Thymus (tissue), 11 donors: ENCODE data around the gene LAMP2. TPM values are rescaled to one million over a fixed set of nuclear protein-coding genes. Genes with fewer than 3 reads are reported as not detected.
"Not testable (repeated sequence)": the region's sequence is repeated elsewhere in the genome, so short reads cannot be mapped to it uniquely, and the experiment has no call there.

Experiments
- DNase-seq, 9 donors: peaks; one replicate each; pipeline ENCODE4 v3.0.0-alpha.2; 2013; ENCODE audit warnings: low spot score in 9 of 9, low read depth in 6 of 9, missing footprints in 1 of 9
- H3K27ac ChIP-seq, 2 donors: one replicate each; pipeline ENCODE4 v1.5.1; 2013; ENCODE audit warnings: control low read depth in 1 of 2, low read depth in 1 of 2, low read length in 1 of 2, mild to moderate bottlenecking in 1 of 2, moderate library complexity in 1 of 2
- H3K27me3 ChIP-seq, 2 donors: one replicate each; pipeline ENCODE4 v1.5.1; 2013; ENCODE audit warnings: low read length in 1 of 2; ENCODE audit not compliant: control insufficient read depth in 2 of 2, insufficient read depth in 1 of 2
- H3K36me3 ChIP-seq, 2 donors: one replicate each; pipeline ENCODE4 v1.5.1; 2013; ENCODE audit warnings: low read length in 1 of 2, mild to moderate bottlenecking in 1 of 2, moderate library complexity in 1 of 2; ENCODE audit not compliant: control insufficient read depth in 2 of 2, insufficient read depth in 2 of 2
- H3K4me1 ChIP-seq, 2 donors: one replicate each; pipeline ENCODE4 v1.5.1; 2013; ENCODE audit warnings: low read length in 2 of 2; ENCODE audit not compliant: control insufficient read depth in 2 of 2, insufficient read depth in 2 of 2
- H3K4me3 ChIP-seq, 2 donors: one replicate each; pipeline ENCODE4 v1.5.1; 2013; ENCODE audit warnings: low read length in 2 of 2, control low read depth in 1 of 2, mild to moderate bottlenecking in 1 of 2
- H3K9me3 ChIP-seq, 2 donors: one replicate each; pipeline ENCODE4 v1.5.1; 2013; ENCODE audit warnings: low read length in 1 of 2, mild to moderate bottlenecking in 1 of 2; ENCODE audit not compliant: control insufficient read depth in 2 of 2, insufficient read depth in 1 of 2
- WGBS: extraction: QIAGEN DNeasy Blood & Tissue Kit; methylation state at CpG from one replicate; pipeline ENCODE4 v1.1.7; 2013; 5-methylcytosine and 5-hydroxymethylcytosine counted together
- polyA plus RNA-seq: library from polyadenylated mRNA; stranded (reverse); fragments of 200-250 nt; gene quantifications from one replicate; pipeline ENCODE4 v1.2.3, GENCODE V29; 2013
- total RNA-seq: library from RNA; stranded (reverse); fragments of 120-200 nt; gene quantifications from one replicate; pipeline ENCODE4 v1.2.4, GENCODE V29; 2013
- donor health status: healthy.

Gene LAMP2
- total and polyA plus RNA-seq, 2 donors, result 59.9 to 77.8 TPM

DNA sequence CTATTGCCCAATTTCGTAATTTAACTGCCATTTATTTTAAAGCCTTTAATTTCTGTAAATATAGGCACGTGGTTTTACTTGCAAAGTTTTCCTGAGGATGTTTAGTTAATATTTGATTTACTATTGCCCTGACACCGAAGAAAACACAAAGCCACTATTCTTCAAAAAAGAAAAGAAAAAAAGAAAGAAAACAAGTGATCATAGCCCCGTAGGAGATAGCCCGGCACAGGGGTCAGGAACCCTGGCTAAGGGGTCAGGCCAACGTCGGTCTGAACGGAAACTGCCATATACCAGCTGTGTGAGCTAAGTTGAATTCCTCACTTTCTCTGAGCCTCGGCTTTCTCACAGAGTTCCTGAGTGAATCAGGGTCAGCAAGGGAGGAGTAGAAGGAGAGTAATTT is 17.7 kb upstream of the LAMP2 start:
- WGBS, result 39% methylated on average over 9 of the region's 9 CpGs
- H3K27me3 ChIP-seq, result no peaks in the 10 kb centered on the region
- H3K4me1 ChIP-seq, result peaks cover 0 to 7% of the 10 kb centered on the region in 2 donors
- H3K36me3 ChIP-seq, result no peaks in the 10 kb centered on the region
- no peak overlapping the region for H3K4me3 ChIP-seq
- H3K9me3 ChIP-seq, result no peaks in the 10 kb centered on the region
- H3K27ac ChIP-seq, result no peak overlapping the region
- no peak for DNase-seq

GRCh38 chrX:120485638-120486520 is 16.8 kb upstream of the LAMP2 start:
- peak in 7 of 9 donors; percentile 34 to 76 (median 42) for DNase-seq
- Histone ChIP-seq H3K4me1 (peaks cover 0 to 7% of the 10 kb centered on the region in 2 donors), H3K9me3 (no peaks in the 10 kb centered on the region), H3K4me3 (peak overlapping the region; percentile 54 to 55), H3K27me3 (no peaks in the 10 kb centered on the region), H3K27ac (peak overlapping the region; percentile 79 to 80), H3K36me3 (no peaks in the 10 kb centered on the region)
- under 1% methylated on average over 39 of the region's 39 CpGs for WGBS

GRCh38 chrX:120485315-120485637 is 16.2 kb upstream of the LAMP2 start:
- Histone ChIP-seq H3K27ac (peak overlapping the region in 1 of 2 donors; percentile 79), H3K27me3 (no peaks in the 10 kb centered on the region), H3K4me1 (peaks cover 0 to 7% of the 10 kb centered on the region in 2 donors), H3K9me3 (no peaks in the 10 kb centered on the region), H3K4me3 (peak overlapping the region; percentile 54 to 55), H3K36me3 (no peaks in the 10 kb centered on the region)
- DNase-seq, result no peak
- WGBS, result 69% methylated on average over 3 of the region's 3 CpGs

GRCh38 chrX:120477453-120477852 is 8.4 kb upstream of the LAMP2 start:
- H3K9me3 ChIP-seq, result no peaks in the 10 kb centered on the region
- no peak overlapping the region for H3K27ac ChIP-seq
- no peak for DNase-seq
- H3K4me1 ChIP-seq, result no peaks in the 10 kb centered on the region
- WGBS, result 94% methylated on average over 3 of the region's 3 CpGs
- no peaks in the 10 kb centered on the region for H3K36me3 ChIP-seq
- H3K27me3 ChIP-seq, result no peaks in the 10 kb centered on the region
- no peak overlapping the region for H3K4me3 ChIP-seq

DNA sequence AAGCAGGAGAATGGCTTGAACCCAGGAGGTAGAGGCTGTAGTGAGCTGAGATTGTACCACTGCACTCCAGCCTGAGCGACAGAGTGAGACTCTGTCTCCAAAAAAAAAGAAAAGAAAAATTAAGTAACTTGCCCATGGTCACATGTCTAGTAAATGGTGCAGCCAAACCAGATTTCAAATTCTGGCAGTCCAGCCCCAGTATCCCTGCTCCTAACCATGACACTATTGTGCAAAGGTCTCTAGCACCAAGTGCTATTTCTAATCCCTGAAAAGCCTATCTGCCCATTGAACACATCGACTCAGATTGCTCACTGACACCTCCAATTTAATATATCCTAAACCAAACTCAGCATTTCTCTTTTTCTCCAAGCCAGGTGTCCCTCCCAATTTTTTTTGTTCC is 7.6 kb upstream of the LAMP2 start:
- 96% methylated on average over 2 of the region's 2 CpGs for WGBS
- no peaks in the 10 kb centered on the region for H3K36me3 ChIP-seq
- no peaks in the 10 kb centered on the region for H3K27me3 ChIP-seq
- H3K27ac ChIP-seq, result no peak overlapping the region
- DNase-seq, result no peak
- no peaks in the 10 kb centered on the region for H3K9me3 ChIP-seq
- H3K4me1 ChIP-seq, result no peaks in the 10 kb centered on the region
- H3K4me3 ChIP-seq, result no peak overlapping the region

DNA sequence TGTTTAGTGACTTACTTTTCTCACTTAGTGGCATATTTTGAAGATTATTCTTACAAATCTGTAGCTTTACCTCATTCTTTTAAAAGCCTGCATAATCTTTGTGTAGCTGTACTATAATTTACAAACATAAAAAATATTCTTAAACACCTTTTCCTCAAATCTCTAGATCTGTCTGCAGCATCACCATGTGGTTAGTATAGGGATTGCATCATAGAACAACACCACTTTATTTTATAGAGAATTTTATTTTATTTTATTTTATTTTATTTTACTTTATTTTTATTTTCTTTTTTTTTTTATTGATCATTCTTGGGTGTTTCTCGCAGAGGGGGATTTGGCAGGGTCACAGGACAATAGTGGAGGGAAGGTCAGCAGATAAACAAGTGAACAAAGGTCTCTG is 6.4 kb upstream of the LAMP2 start:
- peak in 1 of 9 donors; percentile 52 for DNase-seq
- not testable (repeated sequence) for H3K27ac ChIP-seq, H3K27me3 ChIP-seq, H3K4me3 ChIP-seq, H3K9me3 ChIP-seq, H3K4me1 ChIP-seq, H3K36me3 ChIP-seq
- 20% methylated on average over 1 of the region's 1 CpG for WGBS

DNA sequence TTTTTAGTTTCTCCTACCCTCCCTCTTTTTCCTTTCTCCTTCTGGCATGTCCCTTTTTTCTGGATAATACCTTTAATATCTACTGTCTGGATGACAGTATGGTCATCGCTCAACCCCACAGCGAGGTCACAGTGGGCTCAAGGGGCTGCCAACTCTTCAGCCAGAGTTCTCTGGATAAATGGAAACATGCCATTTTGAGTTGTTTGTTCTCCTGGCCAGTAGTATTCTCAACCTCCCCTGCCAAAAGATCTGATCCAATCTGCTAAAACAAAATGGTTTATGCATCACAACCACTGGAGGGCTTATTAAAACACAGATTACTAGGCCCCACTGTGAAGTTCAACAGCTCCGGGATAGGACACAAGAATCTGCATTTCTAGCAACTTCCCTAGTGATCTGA is 5.0 kb upstream of the LAMP2 start:
- no peaks in the 10 kb centered on the region for H3K36me3 ChIP-seq
- no peak for DNase-seq
- 96% methylated on average over 3 of the region's 3 CpGs for WGBS
- no peaks in the 10 kb centered on the region for H3K4me1 ChIP-seq
- H3K9me3 ChIP-seq, result no peaks in the 10 kb centered on the region
- H3K27me3 ChIP-seq, result no peaks in the 10 kb centered on the region
- no peak overlapping the region for H3K4me3 ChIP-seq
- H3K27ac ChIP-seq, result no peak overlapping the region

DNA sequence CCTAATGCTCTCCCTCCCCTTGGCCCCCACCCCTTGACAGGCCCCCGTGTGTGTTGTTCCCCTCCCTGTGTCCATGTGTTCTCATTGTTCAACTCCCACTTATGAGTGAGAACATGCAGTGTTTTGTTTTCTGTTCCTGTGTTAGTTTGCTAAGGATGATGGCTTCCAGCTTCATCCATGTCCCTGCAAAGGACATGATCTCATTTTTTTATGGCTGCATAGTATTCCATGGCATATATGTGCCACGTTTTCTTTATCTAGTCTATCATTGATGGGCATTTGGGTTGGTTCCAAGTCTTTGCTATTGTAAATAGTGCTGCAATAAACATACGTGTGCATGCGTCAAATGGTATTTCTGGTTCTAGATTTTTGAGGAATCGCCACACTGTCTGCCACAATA is 561 bp upstream of the LAMP2 start:
- not testable (repeated sequence) for DNase-seq, H3K27ac ChIP-seq, H3K27me3 ChIP-seq, H3K36me3 ChIP-seq, H3K4me3 ChIP-seq, H3K4me1 ChIP-seq, H3K9me3 ChIP-seq
- WGBS, result 69% methylated on average over 5 of the region's 5 CpGs

DNA sequence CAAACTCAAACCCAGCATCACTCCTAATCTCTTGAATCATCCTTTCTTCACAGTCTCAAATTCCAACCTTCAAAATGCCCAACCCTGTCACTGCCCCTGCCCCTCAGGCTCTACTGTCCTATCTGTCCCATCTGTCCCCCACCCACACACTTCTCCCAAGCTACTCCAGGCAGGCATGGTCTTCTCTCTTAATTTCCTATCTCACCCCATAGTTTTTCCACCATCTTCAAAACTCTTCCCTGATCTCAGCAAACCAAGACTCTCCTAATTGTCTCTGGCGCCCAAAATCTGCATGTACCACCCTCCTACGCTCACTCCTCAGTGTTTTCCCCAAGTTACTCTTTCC is 644 bp downstream of the LAMP2 start:
- Histone ChIP-seq H3K4me3 (peak overlapping the region; percentile 77 to 91), H3K27ac (peak overlapping the region; percentile 86), H3K36me3 (no peaks in the 10 kb centered on the region), H3K4me1 (peaks cover 0 to 7% of the 10 kb centered on the region in 2 donors), H3K27me3 (no peaks in the 10 kb centered on the region), H3K9me3 (no peaks in the 10 kb centered on the region)
- DNase-seq, result no peak
- 2% methylated on average over 2 of the region's 2 CpGs for WGBS
